HEK293 (cell line): ENCODE measurements around the gene COLQ.

ENCODE experiments used
- CTCF ChIP-seq: fragments of 450-650 bp; formaldehyde crosslinking; IDR thresholded peaks from 2 replicates; pipeline ENCODE4 v1.5.1; 2016; ENCODE audit warnings: missing biosample characterization, missing genetic modification characterization
- FEZF1 ChIP-seq: fragments of 450-650 bp; formaldehyde crosslinking; IDR thresholded peaks from 2 replicates; pipeline ENCODE4 v1.5.1; 2016; ENCODE audit warnings: missing biosample characterization, missing genetic modification characterization
- ZBTB8A ChIP-seq: fragments of 450-650 bp; formaldehyde crosslinking; IDR thresholded peaks from 2 replicates; pipeline ENCODE4 v1.5.1; 2016; ENCODE audit warnings: missing biosample characterization, missing genetic modification characterization
- ZNF211 ChIP-seq: fragments of 450-650 bp; formaldehyde crosslinking; IDR thresholded peaks from 2 replicates; pipeline ENCODE4 v1.5.1; 2016; ENCODE audit warnings: low read depth, missing biosample characterization, missing genetic modification characterization
- ZNF529 ChIP-seq: fragments of 450-650 bp; formaldehyde crosslinking; IDR thresholded peaks from 2 replicates; pipeline ENCODE4 v1.5.1; 2017; ENCODE audit warnings: missing genetic modification characterization, missing biosample characterization; ENCODE audit not compliant: insufficient replicate concordance
- ZNF555 ChIP-seq: fragments of 450-650 bp; formaldehyde crosslinking; conservative IDR thresholded peaks from 2 replicates; pipeline ENCODE4 v1.5.1; 2017; ENCODE audit warnings: missing biosample characterization, mild to moderate bottlenecking, missing genetic modification characterization, inconsistent platforms
- ZNF670 ChIP-seq: fragments of 450-650 bp; formaldehyde crosslinking; IDR thresholded peaks from 2 replicates; pipeline ENCODE4 v1.5.1; 2016; ENCODE audit warnings: missing biosample characterization, missing genetic modification characterization, low read depth

GRCh38 chr3:15403965-15404364 is 117.5 kb downstream of the COLQ start:
- TF ChIP-seq ZBTB8A (tag by site-specific recombination) (no peak), ZNF529 (tag by site-specific recombination) (no peak), ZNF211 (no peak), ZNF670 (tag by site-specific recombination) (no peak), CTCF (tag by site-specific recombination) (no peak), ZNF555 (tag by site-specific recombination) (no peak), FEZF1 (no peak)
